K562 (cell line): ENCODE measurements around the gene LMAN2. TPM values are rescaled to one million over a fixed set of nuclear protein-coding genes. Genes with fewer than 3 reads are reported as not detected.

ENCODE experiments used
- ATAC-seq: fragments of 200-7000 bp; cut with Tn5 transposase; 3 replicates; pipeline ENCODE4 v1.9.1; 2020; ENCODE audit warnings: moderate library complexity
- BruUV-seq: library from RNA; stranded (reverse); fragments of 400-500 nt; replicated peaks from 2 replicates; lab custom pipeline; 2021; lab: Mats Ljungman, UMichigan
- CTCF ChIA-PET: fragments of 300-600 bp; formaldehyde crosslinking; extraction: SDS; loops from one replicate; lab custom pipeline; 2021; ENCODE audit warnings: low intra/inter-chr PET ratio; lab: Yijun Ruan, JAX
- POLR2A ChIA-PET: fragments of 300-600, 350-650 bp; sonication (Branson Sonifier 250); formaldehyde crosslinking; extraction: SDS; loops from one replicate; lab custom pipeline; 2021; ENCODE audit warnings: antibody characterized with exemption, inconsistent platforms; lab: Yijun Ruan, JAX
- DNase-seq, 4 experiments: peaks; one replicate each; pipeline versions ENCODE4 v3.0.0 to v3.0.0-alpha.2; 2011 to 2018; ENCODE audit warnings: low spot score in 3 of 4, mixed read lengths in 3 of 4; ENCODE audit errors: extremely low read depth in 1 of 4
- FAIRE-seq: peaks from 2 replicates; lab custom pipeline; 2011; peaks lifted over from hg19 to GRCh38; lab: Jason Lieb, UNC
- H2AFZ ChIP-seq: 2 replicates; pipeline ENCODE4 v1.6.0; 2011; ENCODE audit warnings: low read depth, low read length, control low read depth, inconsistent platforms
- H3K27ac ChIP-seq: fragments of 200-600 bp; 3 replicates; pipeline ENCODE4 v1.8.0; 2011; ENCODE audit warnings: low read depth, mild to moderate bottlenecking, control low read depth, inconsistent platforms, low read length, moderate library complexity, mixed read lengths; ENCODE audit errors: extremely low read depth
- H3K27me3 ChIP-seq, 2 experiments: fragments of 300-600 bp in 1 of 2; 2 replicates in 1 of 2; 3 replicates in 1 of 2; pipeline versions ENCODE4 v1.6.0 to v1.8.0; 2011; ENCODE audit warnings: inconsistent platforms in 2 of 2, low read length in 2 of 2, mild to moderate bottlenecking in 1 of 2, mixed read lengths in 1 of 2, moderate library complexity in 1 of 2; ENCODE audit not compliant: control insufficient read depth in 2 of 2, insufficient read depth in 2 of 2
- H3K36me3 ChIP-seq: fragments of 300-600 bp; 3 replicates; pipeline ENCODE4 v1.8.0; 2011; ENCODE audit warnings: mild to moderate bottlenecking, low read length, inconsistent platforms; ENCODE audit not compliant: control insufficient read depth, insufficient read depth
- H3K4me1 ChIP-seq, 2 experiments: fragments of 200-600 bp in 1 of 2; replicated peaks in 1 of 2; 2 replicates in 1 of 2; 3 replicates in 1 of 2; pipeline versions ENCODE4 v1.5.1 to v1.8.0; 2011; ENCODE audit warnings: inconsistent platforms in 2 of 2, low read length in 2 of 2, mild to moderate bottlenecking in 1 of 2, mixed read lengths in 1 of 2, moderate library complexity in 1 of 2; ENCODE audit not compliant: control insufficient read depth in 2 of 2, insufficient read depth in 2 of 2
- H3K4me2 ChIP-seq: 2 replicates; pipeline ENCODE4 v1.6.1; 2011; ENCODE audit warnings: low read length, control low read depth, inconsistent platforms, mixed read lengths; ENCODE audit not compliant: insufficient read depth
- H3K4me3 ChIP-seq: fragments of 200-600 bp; sonication (generic), shearing (Covaris generic); 2 replicates; pipeline ENCODE4 v1.5.1; 2016; ENCODE audit warnings: control low read depth, inconsistent platforms
- H3K79me2 ChIP-seq: fragments of 200-600 bp; 3 replicates; pipeline ENCODE4 v1.8.0; 2011; ENCODE audit warnings: low read length, inconsistent platforms; ENCODE audit not compliant: control insufficient read depth, insufficient read depth
- H3K9ac ChIP-seq, 2 experiments: 2 replicates each; pipeline versions ENCODE4 v1.6.0 to v1.6.1; 2011; ENCODE audit warnings: low read depth in 2 of 2, low read length in 2 of 2, control low read depth in 1 of 2, inconsistent platforms in 1 of 2, mild to moderate bottlenecking in 1 of 2, mixed read lengths in 1 of 2; ENCODE audit not compliant: insufficient read depth in 1 of 2
- H3K9me1 ChIP-seq: one replicate; pipeline ENCODE4 v1.6.0; 2011; ENCODE audit warnings: inconsistent platforms, mild to moderate bottlenecking, low read length, moderate library complexity; ENCODE audit not compliant: control insufficient read depth, insufficient read depth
- H3K9me3 ChIP-seq: replicated peaks from 2 replicates; pipeline ENCODE4 v1.5.1; 2011; ENCODE audit warnings: low read depth, low read length, inconsistent platforms; ENCODE audit not compliant: control insufficient read depth, insufficient read depth
- H4K20me1 ChIP-seq: replicated peaks from 2 replicates; pipeline ENCODE4 v1.6.1; 2011; ENCODE audit warnings: low read length, inconsistent platforms, mixed read lengths; ENCODE audit not compliant: control insufficient read depth, insufficient read depth
- CBFA2T3 ChIP-seq: fragments of 450-650 bp; IDR thresholded peaks from 2 replicates; pipeline ENCODE4 v1.6.1; 2017
- CTCF ChIP-seq, 3 experiments: IDR thresholded peaks in 2 of 3; conservative IDR thresholded peaks in 1 of 3; 2 replicates each; pipeline ENCODE4 v1.5.1; 2011 to 2012; ENCODE audit warnings: low read length in 3 of 3, mild to moderate bottlenecking in 3 of 3, control low read depth in 2 of 3, improper control_type of control experiment in 1 of 3, inconsistent platforms in 1 of 3, low read depth in 1 of 3, mixed read lengths in 1 of 3, moderate library complexity in 1 of 3; ENCODE audit not compliant: insufficient read depth in 2 of 3
- DACH1 ChIP-seq: fragments of 450-650 bp; IDR thresholded peaks from 2 replicates; pipeline ENCODE4 v1.6.1; 2018; ENCODE audit not compliant: partially characterized antibody
- DDX20 ChIP-seq: fragments of 450-650 bp; IDR thresholded peaks from 2 replicates; pipeline ENCODE4 v1.6.1; 2016; ENCODE audit warnings: missing genetic modification characterization, low read depth, mild to moderate bottlenecking, missing compliant biosample characterization, moderate library complexity
- HNRNPUL1 ChIP-seq: fragments of 200-400 bp; formaldehyde crosslinking; IDR thresholded peaks from 2 replicates; pipeline ENCODE4 v1.6.1; 2017; ENCODE audit warnings: low read length
- MAFG ChIP-seq: fragments of 450-650 bp; conservative IDR thresholded peaks from 2 replicates; pipeline ENCODE4 v1.6.1; 2016; ENCODE audit warnings: missing genetic modification characterization, missing compliant biosample characterization
- MXI1 ChIP-seq: IDR thresholded peaks from 2 replicates; pipeline ENCODE4 v1.6.1; 2011; ENCODE audit warnings: low read depth, mild to moderate bottlenecking, improper control_type of control experiment, low read length
- PHF20 ChIP-seq: fragments of 450-650 bp; IDR thresholded peaks from 2 replicates; pipeline ENCODE4 v1.6.1; 2018; ENCODE audit not compliant: partially characterized antibody
- SMARCB1 ChIP-seq: IDR thresholded peaks from 2 replicates; pipeline ENCODE4 v1.6.1; 2011; ENCODE audit warnings: improper control_type of control experiment, low read depth; ENCODE audit not compliant: insufficient read length
- SPI1 ChIP-seq: IDR thresholded peaks from 2 replicates; pipeline ENCODE4 v1.6.1; 2011; ENCODE audit warnings: low read depth, low read length, control low read depth, borderline replicate concordance
- ZNF134 ChIP-seq: fragments of 250-450 bp; sonication (Bioruptor Pico); conservative IDR thresholded peaks from 2 replicates; pipeline ENCODE4 v1.4.0; 2020
- ZNF282 ChIP-seq: sonication (generic); formaldehyde crosslinking; IDR thresholded peaks from 2 replicates; pipeline ENCODE4 v1.8.1; 2023; ENCODE audit warnings: missing genetic modification reagents
- ZNF551 ChIP-seq: fragments of 250-450 bp; sonication (Bioruptor Pico); IDR thresholded peaks from 2 replicates; pipeline ENCODE4 v1.5.0; 2021; ENCODE audit warnings: mild to moderate bottlenecking, moderate library complexity
- WGBS: fragments of 100-300 bp; shearing (Covaris generic); methylation state at CpG from one replicate; pipeline ENCODE4 v1.1.6; 2016; ENCODE audit warnings: low coverage, mixed read lengths; ENCODE audit not compliant: insufficient coverage; ENCODE audit errors: missing lambda C conversion rate; 5-methylcytosine and 5-hydroxymethylcytosine counted together
- in situ Hi-C: fragments of 300-500 bp; cut with MboI; formaldehyde crosslinking; loops from 4 replicates; pipeline ENCODE4 v1.15.0; 2018; ENCODE audit warnings: inconsistent platforms, mixed read lengths
- intact Hi-C: fragments of 100-400 bp; cut with micrococcal nuclease; formaldehyde crosslinking; loops from 2 replicates; pipeline ENCODE4 v1.14.2; 2022
- polyA plus RNA-seq, 8 experiments: library from polyadenylated mRNA; depleted of rRNA in 4 of 8; stranded (reverse) in 5 of 8; unstranded in 3 of 8; fragments of >200 nt; fragmentation: Nextera tagmentation in 2 of 8; fragmentation: Illumina TruSeq in 1 of 8; extraction: Ambion mirVana in 2 of 8; extraction: Trizol in 1 of 8; gene quantifications; 2 replicates each; pipeline versions ENCODE4 v1.2.1 to v1.2.3, GENCODE V29; 2011 to 2014; ENCODE audit warnings: inconsistent platforms in 1 of 8, missing spikeins in 1 of 8
- total RNA-seq, 7 experiments: library from RNA; depleted of rRNA in 6 of 7; stranded (reverse); fragments of >200 nt in 6 of 7; fragmentation: Illumina TruSeq in 2 of 7; extraction: Trizol in 2 of 7; gene quantifications; 2 replicates each; pipeline versions ENCODE4 v1.2.1 to v1.2.3, GENCODE V29; 2011 to 2021; ENCODE audit warnings: low replicate concordance in 1 of 7
- TF ChIP-seq, protein P1 (sequence below): sonication (generic); formaldehyde crosslinking; IDR thresholded peaks from 2 replicates; pipeline ENCODE4 v1.8.0; 2022; ENCODE audit warnings: missing genetic modification reagents, mild to moderate bottlenecking, borderline replicate concordance
- TF ChIP-seq, protein P2 (sequence below): sonication (generic); formaldehyde crosslinking; IDR thresholded peaks from 2 replicates; pipeline ENCODE4 v1.9.0; 2022; ENCODE audit warnings: mild to moderate bottlenecking, missing genetic modification reagents
- TF ChIP-seq, protein P3 (sequence below): sonication (generic); formaldehyde crosslinking; IDR thresholded peaks from 2 replicates; pipeline ENCODE4 v1.8.0; 2022; ENCODE audit warnings: mild to moderate bottlenecking, low read depth, missing genetic modification reagents

LMAN2 gene
- total and polyA plus RNA-seq, 9 of the 15 experiments (the other 6 are each of a cell fraction or from before 2014, with no cell fraction given) = 2.7 to 254 (median 136) TPM

DNA sequence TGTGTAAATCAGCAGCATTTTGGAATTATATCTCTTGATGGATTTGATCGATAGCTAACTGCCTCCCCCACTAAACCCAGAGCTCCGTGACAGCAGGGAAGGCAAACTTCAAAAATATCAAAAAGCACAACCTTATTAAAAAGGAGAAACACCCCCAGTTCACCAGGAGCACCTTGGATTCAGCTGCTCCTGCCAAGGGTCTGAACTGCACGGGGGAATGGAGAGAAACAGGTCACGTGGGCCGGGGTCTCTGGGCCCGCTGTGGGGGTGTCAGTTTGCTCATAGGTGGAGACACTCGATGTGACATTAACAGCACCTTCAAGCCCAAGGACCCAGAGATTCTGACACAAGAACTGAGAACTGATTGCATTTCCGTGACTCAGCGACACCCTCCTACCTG lies 31.7 kb upstream of the LMAN2 start (continued):
- TF ChIP-seq, protein P1, sequence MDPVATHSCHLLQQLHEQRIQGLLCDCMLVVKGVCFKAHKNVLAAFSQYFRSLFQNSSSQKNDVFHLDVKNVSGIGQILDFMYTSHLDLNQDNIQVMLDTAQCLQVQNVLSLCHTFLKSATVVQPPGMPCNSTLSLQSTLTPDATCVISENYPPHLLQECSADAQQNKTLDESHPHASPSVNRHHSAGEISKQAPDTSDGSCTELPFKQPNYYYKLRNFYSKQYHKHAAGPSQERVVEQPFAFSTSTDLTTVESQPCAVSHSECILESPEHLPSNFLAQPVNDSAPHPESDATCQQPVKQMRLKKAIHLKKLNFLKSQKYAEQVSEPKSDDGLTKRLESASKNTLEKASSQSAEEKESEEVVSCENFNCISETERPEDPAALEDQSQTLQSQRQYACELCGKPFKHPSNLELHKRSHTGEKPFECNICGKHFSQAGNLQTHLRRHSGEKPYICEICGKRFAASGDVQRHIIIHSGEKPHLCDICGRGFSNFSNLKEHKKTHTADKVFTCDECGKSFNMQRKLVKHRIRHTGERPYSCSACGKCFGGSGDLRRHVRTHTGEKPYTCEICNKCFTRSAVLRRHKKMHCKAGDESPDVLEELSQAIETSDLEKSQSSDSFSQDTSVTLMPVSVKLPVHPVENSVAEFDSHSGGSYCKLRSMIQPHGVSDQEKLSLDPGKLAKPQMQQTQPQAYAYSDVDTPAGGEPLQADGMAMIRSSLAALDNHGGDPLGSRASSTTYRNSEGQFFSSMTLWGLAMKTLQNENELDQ = no peak
- TF ChIP-seq DACH1 (no peak), MXI1 (no peak), SMARCB1 (no peak), MAFG (tag) (no peak), ZNF282 (CRISPR knock-in tag) (no peak)

- H3K79me2 ChIP-seq = no peaks in the 10 kb centered on the region
- no peak overlapping the region for H3K27ac ChIP-seq
- H3K4me1 ChIP-seq = peaks cover 16 to 43% of the 10 kb centered on the region in 2 experiments
- peak; percentile 10; the same call in 1 of the 3 replicates for ATAC-seq
- H4K20me1 ChIP-seq = no peaks in the 10 kb centered on the region
- in situ Hi-C loops (no loop called here), intact Hi-C loops (no loop called here)
- H3K9me3 ChIP-seq = no peaks in the 10 kb centered on the region
- POLR2A ChIA-PET = interaction anchor here (0.6 to 1.0 kb wide), 5 partner anchors 10 to 45 kb away, joined by 3 to 6 read pairs (median 3); no protein-coding TSS in a partner anchor
- peaks cover 4% of the 10 kb centered on the region for H3K9me1 ChIP-seq
- H3K36me3 ChIP-seq = no peaks in the 10 kb centered on the region
- peaks cover 0 to 12% of the 10 kb centered on the region in 2 experiments; a peak in 2 of 5 replicates for H3K27me3 ChIP-seq
- 44% methylated on average over 9 of the region's 11 CpGs for WGBS
- FAIRE-seq = no peak
- no peak overlapping the region for H3K4me3 ChIP-seq
- peak overlapping the region in 1 of 2 experiments; percentile 77; a peak in 2 of 4 replicates for H3K9ac ChIP-seq
- BruUV-seq = no TSS peak
- DNase-seq = no peak
- CTCF ChIA-PET = no interaction called here
- H2AFZ ChIP-seq = peak overlapping the region; percentile 58; the same call in 1 of the 2 replicates
- no peak overlapping the region for H3K4me2 ChIP-seq
- TF ChIP-seq ZNF551 (no peak), CTCF (IDR thresholded peaks at IDR 0.05 in 2 of 3, conservative IDR thresholded peaks at IDR 0.05 in 1 of 3; ENCODE audit: insufficient read depth in 2 of 3, low read depth in 1 of 3, low read length in 3 of 3) (peak; percentile 33 to 45 (median 40); a peak in 4 of 6 replicates), PHF20 (no peak), CBFA2T3 (no peak), DDX20 (tag) (no peak), SPI1 (0 out of 2 replicates have a peak, but pooled peaks have one; percentile 57), ZNF134 (CRISPR knock-in tag) (no peak), HNRNPUL1 (no peak)
- TF ChIP-seq, protein P2, sequence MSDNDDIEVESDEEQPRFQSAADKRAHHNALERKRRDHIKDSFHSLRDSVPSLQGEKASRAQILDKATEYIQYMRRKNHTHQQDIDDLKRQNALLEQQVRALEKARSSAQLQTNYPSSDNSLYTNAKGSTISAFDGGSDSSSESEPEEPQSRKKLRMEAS (CRISPR knock-in tag) = peak; percentile 56; the same call in 1 of the 2 replicates
- TF ChIP-seq, protein P3, sequence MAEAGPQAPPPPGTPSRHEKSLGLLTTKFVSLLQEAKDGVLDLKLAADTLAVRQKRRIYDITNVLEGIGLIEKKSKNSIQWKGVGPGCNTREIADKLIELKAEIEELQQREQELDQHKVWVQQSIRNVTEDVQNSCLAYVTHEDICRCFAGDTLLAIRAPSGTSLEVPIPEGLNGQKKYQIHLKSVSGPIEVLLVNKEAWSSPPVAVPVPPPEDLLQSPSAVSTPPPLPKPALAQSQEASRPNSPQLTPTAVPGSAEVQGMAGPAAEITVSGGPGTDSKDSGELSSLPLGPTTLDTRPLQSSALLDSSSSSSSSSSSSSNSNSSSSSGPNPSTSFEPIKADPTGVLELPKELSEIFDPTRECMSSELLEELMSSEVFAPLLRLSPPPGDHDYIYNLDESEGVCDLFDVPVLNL (CRISPR knock-in tag) = no peak
Observed at GRCh38 chr5:177382423-177383029, 31.1 kb upstream of the LMAN2 start.
